Stimulated activated CD8-positive, alpha-beta memory T cell treated with anti-CD3 and anti-CD28 coated beads, Interleukin-2, amount 100 ng/mL, for 48 hours (primary cell): ENCODE measurements around the gene NELL1.

Experiments used
- DNase-seq, 2 donors: peaks; one replicate each; pipeline ENCODE4 v3.0.0-alpha.2; 2020; ENCODE audit warnings: low read depth in 2 of 2

NELL1 gene

DNA sequence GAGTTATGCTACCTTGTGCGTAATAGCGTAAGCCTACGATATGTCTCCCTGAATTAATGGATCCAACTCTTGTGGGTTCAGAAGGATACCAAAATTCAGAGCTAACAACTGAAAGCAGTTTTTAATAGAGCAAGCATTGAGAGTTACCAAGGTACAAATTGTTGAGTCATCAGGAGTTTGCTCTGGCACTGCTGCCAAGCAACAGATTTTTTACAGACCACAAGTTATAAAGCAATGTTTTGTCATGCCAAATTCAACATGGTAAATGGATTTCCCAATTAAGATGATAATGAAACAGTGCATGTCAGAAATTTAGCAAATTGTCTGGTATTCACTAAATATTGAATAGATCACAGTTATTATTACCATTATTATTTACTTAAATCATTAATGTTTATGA, 295.6 kb downstream of the NELL1 start:
- DNase-seq = no peak

DNA sequence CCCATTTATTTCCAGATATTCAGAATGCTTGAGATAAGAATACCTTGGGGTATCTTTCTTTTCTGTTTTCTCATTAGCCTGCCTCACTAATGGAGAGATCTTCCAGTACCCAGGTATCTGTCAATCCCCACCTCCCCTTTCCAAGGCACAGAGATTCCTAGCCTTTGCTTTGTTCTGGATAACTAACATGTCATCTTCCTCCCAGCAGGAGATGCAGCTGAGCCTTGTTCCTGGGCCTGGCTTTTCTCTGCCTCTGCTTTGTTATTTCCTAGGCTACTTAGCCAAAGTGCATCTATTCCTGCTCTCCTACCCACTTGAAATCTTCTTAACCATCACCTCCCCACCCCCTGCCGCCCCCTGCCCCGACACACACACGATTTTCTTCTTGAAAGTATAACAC, 297.1 kb downstream of the NELL1 start:
- no peak for DNase-seq

DNA sequence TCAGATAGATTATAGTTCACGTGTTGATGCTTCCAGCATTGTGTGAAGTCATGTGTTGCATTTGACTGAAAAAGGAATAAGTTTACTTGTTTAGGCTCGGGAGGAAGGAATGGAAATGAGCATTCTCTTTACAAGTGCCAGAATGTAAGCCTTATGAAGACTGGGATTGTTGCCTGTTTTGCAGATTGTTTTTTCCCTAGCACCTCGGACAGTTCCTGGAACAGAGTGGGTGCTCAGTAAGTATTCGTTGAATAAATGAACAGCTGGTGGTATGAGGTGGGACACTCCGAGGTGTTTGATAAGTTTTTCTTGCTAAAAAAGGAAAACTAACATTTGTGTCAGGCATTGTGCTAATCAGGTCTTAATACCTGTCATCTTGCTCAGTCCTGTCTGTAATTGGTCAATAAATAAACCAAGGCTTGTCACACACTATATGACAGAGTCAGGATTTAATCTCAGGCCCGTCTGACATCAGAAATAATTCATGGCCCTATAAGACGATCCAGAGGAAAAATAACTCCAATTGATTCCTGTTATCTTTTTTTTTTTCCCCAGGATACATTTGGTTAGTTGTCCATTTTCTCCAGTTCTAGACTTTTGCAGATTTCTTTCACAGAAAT, 304.7 kb downstream of the NELL1 start:
- no peak for DNase-seq

DNA sequence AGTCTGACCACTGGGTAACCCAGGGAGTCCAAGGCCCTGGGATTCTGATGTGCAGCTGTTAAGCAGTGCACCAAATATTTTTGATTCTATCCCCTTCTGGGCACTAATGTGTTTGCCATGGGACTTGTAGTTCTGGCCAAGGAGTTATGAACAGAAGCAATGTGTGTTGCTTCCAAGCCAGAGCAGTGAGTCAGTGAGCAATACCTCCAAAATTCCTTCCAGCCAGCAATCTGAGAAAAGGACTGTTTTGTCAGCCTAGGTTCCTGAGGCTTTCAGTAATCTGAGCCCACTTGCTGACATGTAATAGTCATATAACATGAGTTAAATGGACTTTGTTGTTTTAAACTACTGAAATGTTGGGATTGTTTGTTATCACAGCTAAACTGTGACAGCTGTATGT, 311.4 kb downstream of the NELL1 start:
- DNase-seq = no peak

DNA sequence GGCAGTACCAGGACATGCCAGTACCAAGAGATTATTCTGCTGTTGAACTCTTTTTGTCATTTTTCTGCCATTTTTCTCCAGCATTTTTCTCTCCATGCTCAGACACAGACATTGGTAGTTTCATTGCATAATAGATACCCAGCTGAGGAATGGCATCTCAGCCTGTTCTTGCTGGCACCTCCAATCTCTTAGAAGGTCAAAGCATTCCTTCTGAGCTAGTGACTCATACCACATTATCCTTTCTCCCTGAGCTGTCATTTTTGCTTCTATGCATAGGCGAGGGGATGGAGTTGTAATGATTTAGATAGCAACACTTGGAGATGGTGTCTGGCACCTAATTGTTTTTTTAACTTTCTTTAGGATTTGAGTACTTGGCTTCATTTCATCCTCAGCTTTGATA, 321.1 kb downstream of the NELL1 start:
- DNase-seq = no peak

DNA sequence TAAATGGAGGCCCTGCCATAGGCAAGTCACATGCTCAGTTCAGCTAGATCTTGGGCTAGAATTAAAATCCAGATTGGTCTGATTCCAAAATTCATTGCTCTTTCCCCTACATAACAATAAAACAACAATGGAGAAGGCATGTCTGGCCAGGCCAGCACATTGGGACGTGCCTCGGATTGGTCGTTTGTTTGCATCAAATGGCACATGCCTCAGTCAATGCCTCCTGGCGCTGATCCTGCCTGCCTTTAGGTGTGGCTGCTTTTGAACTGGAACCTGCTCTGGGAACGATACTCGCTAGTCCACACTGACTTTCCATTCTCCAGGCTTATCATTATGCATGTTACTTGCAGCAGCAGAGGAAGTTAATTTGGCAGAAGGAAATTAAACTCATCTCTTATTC, 322.1 kb downstream of the NELL1 start:
- no peak for DNase-seq

DNA sequence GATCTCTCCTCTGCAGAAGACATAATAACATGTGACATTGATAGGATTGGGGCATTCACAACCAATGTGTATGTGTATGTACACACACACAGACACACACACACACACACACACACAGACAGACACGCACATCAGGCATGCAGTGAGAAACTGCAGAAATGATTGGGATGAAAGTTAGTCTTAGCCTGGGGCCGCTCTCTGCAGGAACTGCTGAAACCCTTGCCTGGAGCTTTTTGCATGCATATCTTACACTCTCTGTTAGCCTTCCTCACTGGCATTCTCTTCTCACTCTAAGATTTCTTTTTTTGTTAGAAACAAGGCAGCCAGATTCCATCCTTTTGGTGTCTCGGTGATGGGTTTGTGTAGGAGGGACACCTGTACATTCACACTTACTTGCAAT, 337.9 kb downstream of the NELL1 start:
- no peak for DNase-seq

DNA sequence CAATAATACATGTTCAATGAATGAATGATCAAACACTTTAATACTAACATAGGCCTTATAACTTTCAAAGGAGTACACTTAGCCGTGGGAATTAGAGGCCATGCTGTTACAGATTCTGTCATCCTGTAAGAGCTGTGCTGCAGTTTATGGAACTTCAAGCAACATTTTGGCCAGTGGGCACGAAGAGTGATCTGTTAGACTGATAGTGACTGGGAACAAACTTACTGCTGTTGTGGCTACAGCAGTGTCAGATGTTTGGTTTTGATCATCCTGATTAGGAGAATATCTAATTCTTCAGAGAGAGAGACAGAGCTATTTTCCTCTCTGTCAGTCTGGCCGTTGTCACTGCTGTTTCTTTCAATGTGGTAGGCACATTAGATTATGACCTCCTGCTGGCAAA, 348.9 kb downstream of the NELL1 start:
- DNase-seq = no peak

DNA sequence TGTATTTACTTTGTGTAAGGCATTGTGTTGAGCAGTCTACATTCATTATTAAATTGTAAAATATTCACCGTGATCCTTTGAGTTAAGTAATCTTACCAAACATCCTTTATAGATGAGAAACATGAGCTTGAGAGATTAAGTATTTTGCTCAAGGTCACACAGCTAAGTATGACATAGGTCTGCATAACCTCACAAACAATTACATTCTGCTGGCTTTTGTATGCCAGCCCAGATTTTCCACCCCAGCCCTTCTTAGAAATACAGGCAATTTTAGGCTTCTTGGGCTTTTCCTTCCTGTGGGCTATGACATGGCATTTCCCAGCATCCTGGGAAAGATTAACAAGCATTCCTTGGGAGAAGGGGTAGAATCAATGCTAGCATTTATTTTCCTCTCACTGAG, 357.3 kb downstream of the NELL1 start:
- no peak for DNase-seq

DNA sequence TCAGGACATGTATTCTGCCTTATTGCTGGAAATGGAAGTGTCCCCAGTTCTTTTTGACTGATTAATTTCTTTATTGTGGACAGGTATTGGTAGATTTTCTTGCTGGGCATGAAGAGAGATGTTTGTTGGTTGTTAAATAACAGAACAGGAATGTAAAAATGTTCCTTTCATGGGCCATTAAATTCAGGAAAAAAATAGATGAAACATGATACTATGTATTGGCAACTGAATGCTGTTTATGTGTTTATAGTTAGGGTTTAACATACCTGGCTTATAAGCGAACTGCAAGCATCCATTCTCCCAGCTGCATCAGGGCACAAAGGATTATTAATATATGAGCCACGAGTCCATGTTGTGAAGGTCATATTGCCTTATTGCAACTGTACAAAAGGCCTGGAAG, 368.5 kb downstream of the NELL1 start:
- DNase-seq = no peak

DNA sequence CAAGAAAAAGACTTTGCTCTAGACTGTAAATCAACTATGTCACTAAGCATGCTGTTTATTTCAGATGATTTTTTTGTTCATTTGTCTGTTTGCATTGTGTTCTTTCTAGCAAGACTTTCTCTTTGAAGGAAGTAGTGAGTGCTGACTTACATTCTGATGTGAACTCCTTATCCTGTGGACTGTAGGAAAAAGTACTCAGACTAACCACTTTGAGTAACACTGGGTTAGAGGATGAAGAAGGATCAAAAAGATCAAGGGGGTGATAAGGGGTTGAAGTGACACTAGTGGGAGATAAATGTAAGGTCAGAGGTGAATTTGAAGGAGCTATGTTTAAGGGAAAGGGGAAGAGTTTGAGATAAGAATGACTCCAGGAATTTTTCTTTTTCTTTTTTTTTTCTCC, 369.4 kb downstream of the NELL1 start:
- no peak for DNase-seq

DNA sequence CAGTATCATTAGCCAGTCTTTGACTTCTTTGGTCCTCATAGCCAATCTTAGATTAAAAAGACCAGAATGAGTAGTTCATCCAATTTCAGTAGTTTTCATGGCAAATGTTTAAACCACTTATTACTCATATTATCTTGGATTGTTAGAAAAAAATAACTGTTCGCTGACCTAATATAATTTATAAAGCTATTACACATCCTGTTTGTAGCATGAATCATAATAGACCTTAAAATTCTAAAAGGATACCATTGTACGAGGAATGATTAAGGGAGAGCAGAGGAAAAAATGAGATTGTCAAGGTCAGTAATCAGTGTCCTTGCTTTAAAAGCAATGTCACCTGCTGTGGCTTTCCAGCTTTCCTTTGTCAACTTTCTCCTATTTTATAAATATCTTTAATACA, 371.2 kb downstream of the NELL1 start:
- DNase-seq = no peak

DNA sequence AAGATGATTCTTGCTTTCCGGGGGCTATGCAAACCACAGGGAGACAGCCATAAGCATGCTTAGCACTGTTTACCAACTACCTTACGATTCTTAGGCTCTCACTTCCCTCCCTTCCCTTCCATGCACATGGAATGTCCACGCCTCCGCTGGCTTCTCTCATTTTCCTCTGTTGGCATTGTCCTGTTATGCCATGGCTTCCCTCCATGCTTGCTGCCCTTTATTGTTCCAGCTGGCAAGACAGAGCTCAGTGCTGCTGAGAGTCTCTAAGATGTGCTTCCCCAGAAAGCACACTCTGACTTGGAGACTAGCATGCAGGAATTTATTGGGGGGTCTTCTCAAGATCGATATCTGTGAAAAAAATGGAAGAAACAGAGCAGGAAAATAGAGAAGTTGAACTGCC, 379.2 kb downstream of the NELL1 start:
- DNase-seq = no peak

DNA sequence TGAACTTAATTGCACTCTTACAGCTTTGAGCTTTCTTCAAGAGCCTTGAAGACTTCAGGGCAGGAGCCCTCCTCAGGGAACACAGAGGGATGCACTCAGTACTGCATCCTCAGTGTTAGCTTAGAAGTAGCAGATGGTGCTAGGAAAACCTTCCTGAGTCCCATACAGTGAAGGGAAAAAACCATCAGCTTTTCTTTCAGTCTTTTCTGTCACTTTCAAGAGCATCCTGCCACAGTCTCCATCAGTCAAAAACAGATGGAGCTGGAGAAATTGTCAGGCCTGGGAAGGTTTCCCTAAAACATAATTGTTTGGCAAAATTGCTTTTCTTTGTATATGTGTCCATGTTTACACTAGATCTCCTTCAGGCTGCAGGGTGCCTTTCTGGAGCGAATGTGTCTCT, 384.1 kb downstream of the NELL1 start:
- no peak for DNase-seq

DNA sequence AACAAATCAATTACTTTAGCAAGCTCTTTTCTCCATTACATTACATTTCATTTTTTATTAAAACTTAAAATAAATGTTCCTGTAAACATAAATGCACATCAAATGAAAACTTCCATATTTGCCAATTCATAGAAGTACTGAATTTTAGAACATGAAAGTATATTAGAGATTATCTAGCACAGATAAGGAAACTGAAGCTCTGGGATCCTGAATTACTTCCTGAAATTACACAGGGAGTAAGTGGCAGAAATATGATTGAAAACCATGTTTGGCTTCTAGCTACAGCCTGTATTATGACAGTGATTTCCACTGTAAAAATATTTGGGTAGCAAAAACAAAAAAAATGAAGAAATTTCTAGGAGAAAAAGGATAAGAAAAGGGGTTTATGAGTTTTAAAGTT, 387.3 kb downstream of the NELL1 start:
- DNase-seq = no peak

DNA sequence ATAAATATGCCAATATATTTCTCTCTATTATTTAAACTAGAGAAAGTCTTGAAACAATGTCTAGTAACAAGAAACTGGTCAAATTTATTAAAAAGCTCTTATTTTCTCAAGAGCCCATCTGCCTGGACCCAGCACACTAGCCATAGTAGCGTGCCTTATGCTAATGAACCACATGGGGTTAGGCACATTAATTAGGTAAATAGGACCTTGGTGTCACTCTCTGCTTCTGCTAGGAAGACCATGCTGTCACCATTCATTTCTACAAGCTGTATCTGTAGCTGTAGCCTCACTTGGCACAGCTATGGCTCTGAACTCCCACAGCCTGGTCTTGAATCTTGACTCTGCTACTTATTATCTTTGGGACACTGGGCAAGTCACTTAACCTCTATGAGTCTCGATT, 390.5 kb downstream of the NELL1 start:
- DNase-seq = no peak

DNA sequence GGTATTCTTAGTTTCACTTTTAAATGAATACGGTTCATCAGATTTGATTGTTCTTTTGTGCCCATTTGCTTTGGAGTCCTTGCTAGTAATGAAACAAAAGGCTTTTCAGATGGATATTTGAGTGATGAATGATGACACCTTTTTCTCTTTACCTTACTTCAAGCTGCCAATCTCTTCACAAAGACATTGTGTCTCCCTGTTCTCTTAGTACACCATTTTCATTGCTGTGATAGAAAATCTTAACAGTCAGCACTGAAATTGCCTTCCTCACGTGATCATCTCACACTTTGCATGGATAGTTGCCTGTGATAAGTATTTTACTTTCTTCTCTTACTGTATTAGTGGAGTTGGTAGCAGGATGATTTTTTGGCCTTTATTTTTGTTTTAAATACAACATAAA, 396.6 kb downstream of the NELL1 start:
- no peak for DNase-seq

DNA sequence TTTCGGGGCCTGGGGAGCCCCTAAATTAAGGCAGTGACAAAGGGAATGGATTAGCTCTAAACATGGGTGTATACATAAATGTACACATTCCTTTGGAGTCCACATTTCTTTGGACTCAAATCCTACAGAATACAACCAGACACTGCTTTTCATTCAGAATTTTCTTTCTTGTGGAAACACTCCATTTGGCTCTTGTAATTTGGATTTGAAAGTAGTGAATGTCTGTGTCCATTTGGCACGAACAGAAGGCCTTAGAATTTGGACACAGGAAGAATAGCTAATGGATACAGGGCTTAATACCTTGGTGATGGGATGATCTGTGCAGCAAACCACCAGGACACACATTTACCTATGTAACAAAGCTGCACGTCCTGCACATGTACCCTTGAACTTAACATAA, 399.5 kb downstream of the NELL1 start:
- DNase-seq = no peak

DNA sequence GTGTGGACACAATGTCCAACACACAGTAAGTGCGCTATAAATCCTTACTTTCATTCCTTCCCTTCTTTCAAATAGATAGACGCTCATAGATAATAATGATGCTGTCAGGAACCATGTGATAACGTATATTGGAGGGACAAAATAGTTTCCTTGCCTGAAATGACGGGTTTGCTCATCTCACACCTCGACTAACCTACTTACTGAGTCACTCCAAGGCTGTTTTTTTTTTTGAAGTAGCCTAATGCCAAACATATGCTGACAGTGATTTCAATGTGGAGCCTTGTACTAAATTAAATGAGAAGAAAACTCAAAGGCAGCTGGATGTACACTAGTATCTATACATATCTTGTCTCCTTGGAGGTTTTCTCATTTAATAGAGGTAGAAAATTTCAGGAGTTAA, 400.5 kb downstream of the NELL1 start:
- no peak for DNase-seq

DNA sequence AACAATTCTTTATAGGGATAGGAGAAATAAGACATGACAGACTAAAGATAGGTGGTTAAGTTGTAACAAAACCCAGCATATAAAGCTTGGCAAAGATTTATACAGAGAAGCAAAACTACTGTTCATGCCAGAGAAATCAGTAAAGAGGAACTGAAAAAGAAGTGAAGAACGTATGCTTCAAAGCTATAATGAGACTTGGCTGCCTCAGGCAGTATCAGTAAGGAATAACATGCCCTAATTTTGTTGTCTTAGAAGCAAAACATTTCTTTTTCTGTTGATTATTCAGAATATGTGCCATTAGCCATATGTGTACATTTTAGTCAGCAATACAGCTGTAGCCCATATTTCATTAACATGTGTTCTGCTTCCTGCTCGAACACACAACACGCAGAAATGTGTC, 403.2 kb downstream of the NELL1 start:
- DNase-seq = no peak

DNA sequence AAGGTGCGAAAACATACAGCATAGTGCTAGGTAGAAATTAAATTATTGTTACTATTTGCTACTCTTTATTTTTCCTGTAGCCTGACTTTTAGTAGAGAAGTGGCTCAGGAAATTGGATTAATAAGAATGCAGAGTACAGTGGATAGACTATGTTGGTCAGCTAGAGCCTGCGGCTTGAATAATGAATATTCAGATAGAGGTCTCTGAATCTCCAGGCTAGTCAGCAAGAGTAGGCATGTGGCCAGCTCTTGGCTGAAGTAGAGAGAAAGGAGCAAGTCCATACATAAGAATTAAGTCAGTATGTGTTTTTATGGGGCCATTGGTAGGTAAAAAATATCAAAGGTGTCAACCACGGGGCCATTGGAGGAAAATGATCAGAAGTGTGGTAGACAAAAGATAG, 413.5 kb downstream of the NELL1 start:
- DNase-seq = no peak

DNA sequence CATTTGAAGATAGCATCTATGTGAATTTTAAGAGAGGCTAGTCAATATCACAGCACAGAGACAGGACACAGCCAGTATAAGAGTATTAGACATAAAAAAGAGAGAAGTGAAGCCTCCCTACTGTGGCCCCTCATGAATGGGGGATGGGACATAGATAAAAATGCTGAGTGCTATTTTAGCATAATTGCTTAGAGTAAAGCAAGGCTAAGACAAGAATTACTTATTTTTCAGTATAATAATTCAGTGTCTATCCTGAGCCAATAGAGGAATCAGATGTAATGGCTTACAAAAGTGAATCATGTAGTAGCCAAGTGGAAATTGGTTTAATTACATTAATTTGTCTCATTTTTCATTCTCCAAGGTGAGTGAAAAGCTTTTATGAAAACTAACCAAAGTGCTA, 419.5 kb downstream of the NELL1 start:
- no peak for DNase-seq

DNA sequence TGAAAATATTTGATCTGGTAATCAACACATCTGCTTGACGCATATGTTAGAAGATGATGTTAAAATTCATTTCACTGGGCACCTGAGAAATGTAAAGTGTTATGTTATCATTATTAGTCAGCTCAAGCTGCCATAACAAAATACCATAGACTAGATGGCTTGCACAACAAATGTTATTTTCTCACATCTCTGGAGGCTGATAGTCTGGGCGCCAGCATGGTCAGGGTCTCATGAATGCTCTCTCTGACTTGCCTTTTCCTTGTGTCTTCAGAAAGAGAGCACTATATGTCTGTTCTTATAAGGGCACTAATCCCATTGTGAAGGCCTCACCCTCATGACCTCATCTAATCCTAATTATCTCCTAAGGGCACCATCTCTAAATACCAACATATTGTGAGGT, 435.3 kb downstream of the NELL1 start:
- DNase-seq = no peak

DNA sequence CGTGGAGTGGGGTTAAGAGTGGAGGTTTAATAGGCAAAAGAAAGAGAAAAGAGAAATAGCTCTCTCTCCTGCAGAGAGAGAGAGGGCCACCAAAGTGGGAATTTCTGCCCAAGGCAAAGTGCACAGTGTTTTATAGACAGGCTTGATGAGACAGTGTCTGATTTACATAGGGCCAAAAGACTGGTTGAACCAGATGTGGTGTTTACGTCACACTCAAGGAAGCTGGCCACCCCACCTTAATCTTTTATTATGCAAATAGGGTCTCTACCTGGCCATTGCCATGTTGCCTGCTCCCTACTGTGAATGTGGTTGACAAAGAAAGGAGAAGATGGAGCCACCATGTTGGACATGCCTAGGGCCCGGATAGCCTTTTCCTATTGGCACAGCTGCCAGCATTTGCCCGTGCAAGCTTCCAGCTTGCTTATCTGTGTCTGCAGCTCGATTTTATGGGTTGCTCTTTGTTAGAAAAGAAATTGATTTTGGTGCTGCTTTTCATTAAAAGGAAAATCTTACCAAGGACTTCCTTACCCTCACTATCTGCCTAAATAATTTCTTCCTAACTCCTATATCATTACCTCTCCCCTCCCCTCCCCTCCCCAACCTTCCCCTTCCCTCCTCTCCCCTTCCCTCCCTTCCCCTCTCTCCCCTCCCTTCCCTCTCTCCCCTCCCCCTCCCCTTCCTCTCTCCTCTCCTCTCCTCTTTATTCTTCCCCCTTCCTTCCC, 436.0 kb downstream of the NELL1 start:
- DNase-seq = no peak
